Neutrophil (primary cell): ENCODE data around the gene ITFG2.

ENCODE experiments used
- H3K27ac ChIP-seq: fragments of 200-600 bp; sonication (generic); 2 replicates; pipeline ENCODE4 v1.5.1; 2016; ENCODE audit warnings: mild to moderate bottlenecking, moderate library complexity
- H3K27me3 ChIP-seq: fragments of 200-600 bp; sonication (generic); 2 replicates; pipeline ENCODE4 v1.6.0; 2016; ENCODE audit warnings: mild to moderate bottlenecking
- H3K36me3 ChIP-seq: fragments of 200-600 bp; sonication (generic); 2 replicates; pipeline ENCODE4 v1.5.1; 2017
- H3K4me1 ChIP-seq, 2 experiments: fragments of 200-600 bp in 1 of 2; sonication (generic) in 1 of 2; 1 replicate in 1 of 2; 2 replicates in 1 of 2; pipeline versions ENCODE4 v1.5.1 to v1.6.1; 2013 to 2016; ENCODE audit warnings: low read depth in 1 of 2, low read length in 1 of 2, mild to moderate bottlenecking in 1 of 2, moderate library complexity in 1 of 2; ENCODE audit not compliant: control insufficient read depth in 1 of 2, insufficient read depth in 1 of 2
- H3K4me3 ChIP-seq, 2 experiments: fragments of 200-600 bp in 1 of 2; sonication (generic) in 1 of 2; 1 replicate in 1 of 2; 2 replicates in 1 of 2; pipeline ENCODE4 v1.5.1; 2013 to 2016; ENCODE audit warnings: low read depth in 1 of 2, low read length in 1 of 2, mild to moderate bottlenecking in 1 of 2, moderate library complexity in 1 of 2
- H3K9me3 ChIP-seq: fragments of 200-600 bp; sonication (generic); 2 replicates; pipeline ENCODE4 v1.5.1; 2016
- CTCF ChIP-seq: fragments of 200-600 bp; sonication (generic); IDR thresholded peaks from 2 replicates; pipeline ENCODE4 v1.5.1; 2016; ENCODE audit warnings: antibody characterized with exemption

The ITFG2 gene

GRCh38 chr12:2855546-2855945 is 43.1 kb downstream of the ITFG2 start:
- H3K4me3 ChIP-seq, result no peak overlapping the region
- H3K27me3 ChIP-seq, result no peaks in the 10 kb centered on the region
- no peaks in the 10 kb centered on the region for H3K9me3 ChIP-seq
- H3K36me3 ChIP-seq, result peaks cover 36% of the 10 kb centered on the region
- no peak for TF ChIP-seq CTCF
- H3K4me1 ChIP-seq, result no peaks in the 10 kb centered on the region
- H3K27ac ChIP-seq, result no peak overlapping the region

- no peaks in the 10 kb centered on the region for H3K4me1 ChIP-seq
- peaks cover 37% of the 10 kb centered on the region for H3K36me3 ChIP-seq
- H3K4me3 ChIP-seq, result no peak overlapping the region
- no peaks in the 10 kb centered on the region for H3K9me3 ChIP-seq
- TF ChIP-seq CTCF, result no peak
- H3K27me3 ChIP-seq, result no peaks in the 10 kb centered on the region
- H3K27ac ChIP-seq, result no peak overlapping the region
These were observed 43.6 kb downstream of the ITFG2 start for GRCh38 chr12:2856051-2856450.

GRCh38 chr12:2857021-2857431 is 44.6 kb downstream of the ITFG2 start, which contains the start of gene TEX52:
TEX52 (minus strand) TSS chr12:2857039; CDS start chr12:2857026, 13 bp downstream.
- no peaks in the 10 kb centered on the region for H3K4me1 ChIP-seq
- no peak within 1 kb of the TSS for H3K27ac ChIP-seq
- no peaks in the 10 kb centered on the region for H3K9me3 ChIP-seq
- peaks cover 42% of the 10 kb centered on the region for H3K36me3 ChIP-seq
- H3K27me3 ChIP-seq, result no peaks in the 10 kb centered on the region
- no peak for TF ChIP-seq CTCF
- no peak within 1 kb of the TSS for H3K4me3 ChIP-seq

GRCh38 chr12:2857576-2857975 is 45.1 kb downstream of the ITFG2 start:
- Histone ChIP-seq H3K4me3 (no peak overlapping the region), H3K27ac (no peak overlapping the region), H3K4me1 (no peaks in the 10 kb centered on the region), H3K27me3 (no peaks in the 10 kb centered on the region), H3K9me3 (no peaks in the 10 kb centered on the region), H3K36me3 (peaks cover 47% of the 10 kb centered on the region)
- TF ChIP-seq CTCF, result no peak

GRCh38 chr12:2858334-2858733 is 45.9 kb downstream of the ITFG2 start:
- TF ChIP-seq CTCF, result no peak
- Histone ChIP-seq H3K27ac (no peak overlapping the region), H3K27me3 (no peaks in the 10 kb centered on the region), H3K9me3 (no peaks in the 10 kb centered on the region), H3K4me3 (no peak overlapping the region), H3K4me1 (no peaks in the 10 kb centered on the region), H3K36me3 (peaks cover 55% of the 10 kb centered on the region)

GRCh38 chr12:2858944-2859421 is 46.5 kb downstream of the ITFG2 start:
- TF ChIP-seq CTCF, result no peak
- no peak overlapping the region for H3K27ac ChIP-seq
- H3K4me3 ChIP-seq, result no peak overlapping the region
- no peaks in the 10 kb centered on the region for H3K27me3 ChIP-seq
- no peaks in the 10 kb centered on the region for H3K4me1 ChIP-seq
- peaks cover 61% of the 10 kb centered on the region for H3K36me3 ChIP-seq
- H3K9me3 ChIP-seq, result no peaks in the 10 kb centered on the region
